Body of pancreas (tissue), 4 donors: ENCODE data around the gene ARHGEF5. TPM values are rescaled to one million over a fixed set of nuclear protein-coding genes. Genes with fewer than 3 reads are reported as not detected.
A peak's percentile ranks its signal among the peaks of the same experiment; 100 is the strongest.
"Not testable (repeated sequence)": the region's sequence is repeated elsewhere in the genome, so short reads cannot be mapped to it uniquely, and the experiment has no call there.

ENCODE experiments used
- ATAC-seq: fragments of 150-250 bp; one replicate; pipeline ENCODE4 v1.9.1; 2016
- DNase-seq, 4 donors: peaks; one replicate each; pipeline ENCODE4 v3.0.0-alpha.2; 2019
- H3K27ac ChIP-seq, 4 donors: fragments of 200-600 bp; sonication (generic); 1 replicate in 3 of 4; 2 replicates in 1 of 4; pipeline versions ENCODE4 v1.5.1 to v1.6.1; 2016 to 2019; ENCODE audit warnings: mild to moderate bottlenecking in 1 of 4, mixed read lengths in 1 of 4, moderate library complexity in 1 of 4
- H3K27me3 ChIP-seq, 2 donors: fragments of 200-600 bp; sonication (generic); one replicate each; pipeline ENCODE4 v1.6.0; 2016; ENCODE audit warnings: mild to moderate bottlenecking in 1 of 2
- H3K36me3 ChIP-seq, 2 donors: fragments of 200-600 bp; sonication (generic); replicated peaks in 1 of 2; 2 replicates each; pipeline ENCODE4 v1.5.1; 2016; ENCODE audit warnings: low read depth in 2 of 2; ENCODE audit not compliant: insufficient read depth in 1 of 2
- H3K4me1 ChIP-seq: fragments of 200-600 bp; sonication (generic); one replicate; pipeline ENCODE4 v1.6.0; 2016
- H3K4me3 ChIP-seq, 2 donors: fragments of 200-600 bp; sonication (generic); 1 replicate in 1 of 2; 2 replicates in 1 of 2; pipeline ENCODE4 v1.5.1; 2016 to 2019
- H3K9me3 ChIP-seq, 3 donors: fragments of 200-600 bp; sonication (generic); 1 replicate in 2 of 3; 2 replicates in 1 of 3; pipeline ENCODE4 v1.5.1; 2016
- WGBS, 2 donors: methylation state at CpG; one replicate each; pipeline ENCODE4 v1.1.5; 2017; 5-methylcytosine and 5-hydroxymethylcytosine counted together
- intact Hi-C: fragments of 100-400 bp; cut with DNase I; formaldehyde crosslinking; loops from one replicate; pipeline ENCODE4 v1.15.1; 2023
- total RNA-seq, 2 donors: library from RNA; depleted of rRNA; stranded (reverse); fragments of >200 nt; gene quantifications; one replicate each; pipeline ENCODE4 v1.1.0, GENCODE V29; 2016

The ARHGEF5 gene
- 10 to 100 TPM; 19.1 to 23.1 TPM for total RNA-seq

- H3K4me1 ChIP-seq, H3K36me3 ChIP-seq, H3K27me3 ChIP-seq, H3K9me3 ChIP-seq, intact Hi-C loops, H3K4me3 ChIP-seq, DNase-seq: not testable (repeated sequence)
- H3K27ac ChIP-seq = peak within 1 kb of the TSS in 1 of 4 donors; percentile 37
- peak; percentile 97 for ATAC-seq
- WGBS, 2 donors = no CpG with 5 or more reads among the region's 50 CpGs
These were observed at the start of gene ARHGEF5 for GRCh38 chr7:144355176-144355822. Gene ARHGEF5 (plus strand): TSS chr7:144355402. CDS start chr7:144362670, 7,268 bp downstream.

- intact Hi-C loops, ATAC-seq, H3K9me3 ChIP-seq, H3K27ac ChIP-seq, DNase-seq, H3K4me3 ChIP-seq, H3K36me3 ChIP-seq, H3K27me3 ChIP-seq, H3K4me1 ChIP-seq: not testable (repeated sequence)
- WGBS, 2 donors = no CpG with 5 or more reads among the region's 2 CpGs
These were observed 45.5 kb upstream of the ARHGEF5 start for GRCh38 chr7:144309702-144310101.

GRCh38 chr7:144311218-144311617 lies 44.0 kb upstream of the ARHGEF5 start:
- WGBS, 2 donors = 31 to 45% methylated on average over 1 of the region's 2 CpGs
- DNase-seq, H3K36me3 ChIP-seq, H3K9me3 ChIP-seq, H3K27me3 ChIP-seq, intact Hi-C loops, ATAC-seq, H3K4me1 ChIP-seq, H3K4me3 ChIP-seq, H3K27ac ChIP-seq: not testable (repeated sequence)

GRCh38 chr7:144311872-144312469 lies 43.2 kb upstream of the ARHGEF5 start, which contains the start of gene OR2A1:
Gene OR2A1 (plus strand): TSS chr7:144312419. CDS start chr7:144318125, 5,706 bp downstream.
- H3K9me3 ChIP-seq, H3K4me1 ChIP-seq, intact Hi-C loops, H3K27ac ChIP-seq, H3K36me3 ChIP-seq, ATAC-seq, DNase-seq, H3K4me3 ChIP-seq, H3K27me3 ChIP-seq: not testable (repeated sequence)
- 100% methylated on average over 2 of the region's 2 CpGs for WGBS, 2 donors

- H3K9me3 ChIP-seq, H3K36me3 ChIP-seq, H3K27me3 ChIP-seq, H3K4me3 ChIP-seq, DNase-seq, ATAC-seq, H3K27ac ChIP-seq, intact Hi-C loops, H3K4me1 ChIP-seq: not testable (repeated sequence)
- 100% methylated on average over 1 of the region's 1 CpG; no CpG with 5 or more reads in 1 of the 2 donors for WGBS, 2 donors
These were observed 37.7 kb upstream of the ARHGEF5 start for GRCh38 chr7:144317537-144317936.

GRCh38 chr7:144319547-144319946 lies 35.7 kb upstream of the ARHGEF5 start:
- DNase-seq, H3K27me3 ChIP-seq, H3K36me3 ChIP-seq, ATAC-seq, H3K4me1 ChIP-seq, intact Hi-C loops, H3K4me3 ChIP-seq, H3K9me3 ChIP-seq, H3K27ac ChIP-seq: not testable (repeated sequence)
- WGBS, 2 donors = no CpG with 5 or more reads among the region's 2 CpGs

- H3K4me1 ChIP-seq, ATAC-seq, H3K9me3 ChIP-seq, H3K27me3 ChIP-seq, H3K36me3 ChIP-seq, H3K27ac ChIP-seq, intact Hi-C loops, H3K4me3 ChIP-seq, DNase-seq: not testable (repeated sequence)
- WGBS, 2 donors = 83 to 88% methylated on average over 1 of the region's 3 CpGs
These were observed 33.5 kb upstream of the ARHGEF5 start for GRCh38 chr7:144321677-144322206.

DNA sequence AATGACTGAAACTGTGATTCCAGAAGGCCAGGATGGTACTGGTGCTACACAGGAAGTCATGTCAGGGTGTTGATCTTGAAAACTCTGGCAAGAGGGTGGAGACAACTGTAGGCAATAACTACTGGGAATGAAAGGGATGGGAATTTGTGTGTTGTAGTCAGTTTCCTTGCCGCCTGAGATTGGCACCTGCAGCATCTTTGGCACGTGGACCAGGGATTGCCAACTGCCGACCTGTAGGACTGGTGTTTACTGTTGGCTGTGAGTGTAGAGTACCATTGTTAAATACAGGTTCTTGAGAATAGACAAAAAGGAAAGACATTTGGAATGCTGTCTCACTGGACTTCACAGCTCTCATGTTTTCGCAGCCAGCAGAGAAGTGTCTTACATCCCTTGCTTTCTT lies 31.8 kb upstream of the ARHGEF5 start:
- H3K9me3 ChIP-seq, intact Hi-C loops, DNase-seq, H3K27me3 ChIP-seq, H3K4me1 ChIP-seq, ATAC-seq, H3K36me3 ChIP-seq, H3K27ac ChIP-seq, H3K4me3 ChIP-seq: not testable (repeated sequence)
- no CpG with 5 or more reads among the region's 4 CpGs for WGBS, 2 donors

DNA sequence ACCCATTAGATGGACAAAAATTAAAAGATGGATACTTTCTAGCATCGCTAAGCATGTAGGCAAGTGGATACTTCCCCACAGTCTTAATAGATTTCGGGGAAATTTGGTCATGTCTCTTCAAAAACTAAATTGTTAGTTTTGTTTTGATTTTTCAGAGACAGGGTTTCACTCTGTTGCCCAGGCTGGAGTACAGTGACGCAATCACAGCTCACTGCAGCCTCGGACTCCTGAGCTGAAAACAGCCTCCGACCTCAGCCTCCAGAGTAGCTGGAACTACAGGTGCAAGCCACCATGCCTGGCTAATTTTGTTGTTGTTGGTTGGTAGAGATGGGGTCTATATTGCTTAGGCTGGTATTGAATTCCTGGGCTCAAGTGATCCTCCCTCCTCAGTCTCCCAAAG lies 29.3 kb upstream of the ARHGEF5 start:
- intact Hi-C loops, DNase-seq: not testable (repeated sequence)

DNA sequence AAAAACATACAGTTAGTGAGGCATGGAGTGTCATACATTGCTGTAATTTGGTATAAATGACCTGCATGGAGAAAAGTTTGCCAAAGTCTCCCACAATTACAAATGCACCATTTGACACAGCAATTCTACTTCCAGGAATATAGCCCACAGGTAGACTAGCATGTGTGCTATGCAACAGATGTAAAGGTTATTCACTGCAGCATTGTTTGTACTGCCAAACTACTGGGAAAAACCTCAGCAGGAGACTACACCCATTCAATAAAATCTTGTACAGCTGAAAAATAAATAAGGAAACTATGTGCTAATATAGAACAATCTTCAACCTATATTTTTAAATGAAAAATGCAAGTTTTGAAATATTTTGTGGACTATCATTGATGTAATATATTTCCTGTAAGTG lies 25.2 kb upstream of the ARHGEF5 start:
- intact Hi-C loops, H3K4me1 ChIP-seq, H3K4me3 ChIP-seq, H3K36me3 ChIP-seq, ATAC-seq, H3K9me3 ChIP-seq, H3K27ac ChIP-seq, H3K27me3 ChIP-seq, DNase-seq: not testable (repeated sequence)

More for the DNA sequence above, 29.3 kb upstream of the ARHGEF5 start:
- H3K4me1 ChIP-seq, H3K4me3 ChIP-seq, H3K9me3 ChIP-seq, H3K27me3 ChIP-seq, H3K36me3 ChIP-seq, ATAC-seq, H3K27ac ChIP-seq: not testable (repeated sequence)
- WGBS, 2 donors = 96 to 100% methylated on average over 1 to 3 of the region's 5 CpGs

DNA sequence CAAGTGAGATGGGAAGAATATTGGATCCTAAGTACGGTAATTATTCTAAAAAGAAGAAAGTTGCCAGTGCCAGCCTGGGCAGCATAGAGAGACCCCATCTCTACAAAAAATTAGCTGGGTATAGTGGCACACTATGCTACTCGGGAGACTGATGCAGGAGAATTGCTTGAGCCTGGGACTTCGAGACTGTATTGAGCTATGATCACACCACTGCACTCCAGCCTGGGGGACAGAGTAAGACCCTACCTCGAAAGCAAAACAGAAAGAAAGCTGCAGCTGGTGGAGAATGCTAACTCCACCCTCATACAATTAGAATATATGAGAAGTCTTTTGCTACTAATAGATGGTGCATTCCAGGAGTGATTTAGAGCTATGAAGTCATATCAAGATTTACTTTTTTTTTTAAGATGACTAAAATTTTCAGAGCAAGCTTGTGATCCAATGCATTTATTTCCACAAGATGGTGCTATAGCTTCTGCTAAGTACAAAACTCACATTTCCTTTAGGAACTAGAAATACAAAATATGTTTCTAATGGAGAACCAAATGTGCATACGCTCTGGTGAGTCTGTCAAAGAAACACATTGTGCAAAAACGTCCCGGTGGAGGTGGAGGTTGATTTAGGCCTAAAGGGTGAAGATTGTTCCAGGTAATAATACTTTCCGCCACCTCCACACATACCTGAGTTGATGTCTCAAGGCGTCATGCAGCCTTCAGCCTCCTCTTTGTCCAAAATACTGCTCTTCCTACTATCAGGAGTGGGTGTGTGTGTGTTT lies 23.8 kb upstream of the ARHGEF5 start:
- H3K4me1 ChIP-seq, H3K27me3 ChIP-seq, H3K36me3 ChIP-seq, H3K4me3 ChIP-seq, intact Hi-C loops, H3K9me3 ChIP-seq, DNase-seq, H3K27ac ChIP-seq: not testable (repeated sequence)
- ATAC-seq = peak; percentile 63
- 94 to 98% methylated on average over 2 to 3 of the region's 9 CpGs for WGBS, 2 donors
